NB4 (cell line): ENCODE results near the gene FOXRED2.
A peak's percentile ranks its signal among the peaks of the same experiment; 100 is the strongest.

Experiments used
- DNase-seq: peaks from one replicate; pipeline ENCODE4 v3.0.0; 2010; ENCODE audit warnings: low read depth
- H3K4me3 ChIP-seq: one replicate; pipeline ENCODE4 v1.5.1; 2011; ENCODE audit warnings: mild to moderate bottlenecking, low read depth, low read length, moderate library complexity
- MYC ChIP-seq: IDR thresholded peaks from 2 replicates; pipeline ENCODE4 v1.6.1; 2011; ENCODE audit warnings: low read depth, low read length
- POLR2A ChIP-seq: IDR thresholded peaks from 2 replicates; pipeline ENCODE4 v1.6.1; 2011; ENCODE audit warnings: mild to moderate bottlenecking; ENCODE audit not compliant: insufficient read length; ENCODE audit errors: extremely low read depth
- TF ChIP-seq, protein P1 (sequence below): IDR thresholded peaks from 2 replicates; pipeline ENCODE4 v1.6.1; 2011; ENCODE audit warnings: low read depth, low read length
- TF ChIP-seq, protein P2 (sequence below): IDR thresholded peaks from one replicate; pipeline ENCODE4 v1.5.1; 2012; ENCODE audit warnings: low read depth, low read length

Gene FOXRED2

DNA sequence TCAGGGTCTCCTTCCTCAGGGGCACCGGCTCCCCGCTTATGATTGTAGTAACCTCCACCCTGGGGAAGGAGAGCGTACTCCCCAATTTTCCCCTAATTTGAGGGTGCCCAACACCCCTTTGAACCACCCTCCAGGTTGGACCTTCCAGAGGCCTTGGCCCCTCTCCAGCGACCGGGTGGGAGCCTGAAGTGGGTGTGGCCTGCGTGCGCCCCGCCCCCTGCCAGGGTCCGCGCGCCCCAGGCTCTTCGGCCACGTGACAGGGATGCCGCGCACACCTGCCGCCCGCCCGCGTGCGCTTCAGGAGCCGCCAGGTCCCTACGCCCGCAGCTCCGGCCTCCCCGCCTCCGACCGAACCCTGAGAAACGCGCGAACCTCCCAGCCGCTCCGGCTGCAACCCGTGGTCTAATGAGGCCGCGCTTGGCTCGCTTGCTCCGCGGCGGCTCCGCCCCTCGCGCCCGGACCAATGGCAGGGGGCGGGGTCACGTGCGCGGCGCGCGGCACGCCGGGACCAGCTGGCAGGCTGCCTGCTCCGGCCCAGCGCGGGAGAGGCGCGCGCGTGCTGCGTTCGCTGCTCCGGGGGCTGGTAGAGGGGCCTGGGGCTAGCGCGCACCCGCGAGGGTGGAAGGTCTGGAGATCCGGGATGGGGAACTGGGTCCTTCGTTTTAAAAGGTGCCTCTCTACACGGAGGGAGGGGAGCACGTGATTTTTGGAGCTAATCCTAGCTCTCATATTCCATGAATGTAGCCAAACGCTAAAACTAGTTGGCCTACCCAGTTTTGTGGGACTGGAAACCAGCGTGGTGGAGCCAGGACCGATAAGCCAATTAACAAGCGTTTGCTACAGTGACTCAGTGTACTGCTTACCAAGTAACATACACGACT lies at the start of gene FOXRED2:
Gene FOXRED2, minus strand, starts transcription at position 404 of the 881 bp plus-strand sequence. CDS start 618 bp downstream, outside the sequence.
- TF ChIP-seq POLR2A (peak; percentile 62), MYC (peak; percentile 74)
- TF ChIP-seq, protein P1, sequence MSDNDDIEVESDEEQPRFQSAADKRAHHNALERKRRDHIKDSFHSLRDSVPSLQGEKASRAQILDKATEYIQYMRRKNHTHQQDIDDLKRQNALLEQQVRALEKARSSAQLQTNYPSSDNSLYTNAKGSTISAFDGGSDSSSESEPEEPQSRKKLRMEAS: peak; percentile 89
- TF ChIP-seq, protein P2, sequence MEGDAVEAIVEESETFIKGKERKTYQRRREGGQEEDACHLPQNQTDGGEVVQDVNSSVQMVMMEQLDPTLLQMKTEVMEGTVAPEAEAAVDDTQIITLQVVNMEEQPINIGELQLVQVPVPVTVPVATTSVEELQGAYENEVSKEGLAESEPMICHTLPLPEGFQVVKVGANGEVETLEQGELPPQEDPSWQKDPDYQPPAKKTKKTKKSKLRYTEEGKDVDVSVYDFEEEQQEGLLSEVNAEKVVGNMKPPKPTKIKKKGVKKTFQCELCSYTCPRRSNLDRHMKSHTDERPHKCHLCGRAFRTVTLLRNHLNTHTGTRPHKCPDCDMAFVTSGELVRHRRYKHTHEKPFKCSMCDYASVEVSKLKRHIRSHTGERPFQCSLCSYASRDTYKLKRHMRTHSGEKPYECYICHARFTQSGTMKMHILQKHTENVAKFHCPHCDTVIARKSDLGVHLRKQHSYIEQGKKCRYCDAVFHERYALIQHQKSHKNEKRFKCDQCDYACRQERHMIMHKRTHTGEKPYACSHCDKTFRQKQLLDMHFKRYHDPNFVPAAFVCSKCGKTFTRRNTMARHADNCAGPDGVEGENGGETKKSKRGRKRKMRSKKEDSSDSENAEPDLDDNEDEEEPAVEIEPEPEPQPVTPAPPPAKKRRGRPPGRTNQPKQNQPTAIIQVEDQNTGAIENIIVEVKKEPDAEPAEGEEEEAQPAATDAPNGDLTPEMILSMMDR: no peak
- DNase-seq: peak; percentile 92
- peak within 1 kb of the TSS; percentile 63 for H3K4me3 ChIP-seq

DNA sequence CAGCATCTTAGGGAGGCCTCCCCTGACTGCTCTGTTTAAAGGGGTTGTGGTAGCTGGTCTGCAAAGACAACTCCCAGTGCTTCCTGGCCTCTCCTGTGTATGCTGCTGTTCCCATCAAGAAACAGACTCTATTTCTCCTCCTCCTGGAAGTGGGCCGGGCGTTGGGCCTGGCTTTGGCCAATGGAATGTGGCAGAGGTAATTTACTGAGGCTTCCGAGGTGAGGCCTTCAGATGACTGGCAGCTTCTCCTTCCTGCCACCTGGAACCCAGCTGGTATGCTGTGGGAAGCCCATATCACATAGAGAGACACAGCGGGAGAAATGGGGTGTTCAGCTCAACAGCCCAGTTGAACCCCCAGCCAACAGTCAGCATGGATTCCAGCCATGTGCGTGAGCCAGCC lies 47.3 kb upstream of the FOXRED2 start:
- TF ChIP-seq, protein P2: no peak
- TF ChIP-seq, protein P1: no peak
- TF ChIP-seq POLR2A (no peak), MYC (no peak)
- no peak for DNase-seq
- H3K4me3 ChIP-seq: no peak overlapping the region

DNA sequence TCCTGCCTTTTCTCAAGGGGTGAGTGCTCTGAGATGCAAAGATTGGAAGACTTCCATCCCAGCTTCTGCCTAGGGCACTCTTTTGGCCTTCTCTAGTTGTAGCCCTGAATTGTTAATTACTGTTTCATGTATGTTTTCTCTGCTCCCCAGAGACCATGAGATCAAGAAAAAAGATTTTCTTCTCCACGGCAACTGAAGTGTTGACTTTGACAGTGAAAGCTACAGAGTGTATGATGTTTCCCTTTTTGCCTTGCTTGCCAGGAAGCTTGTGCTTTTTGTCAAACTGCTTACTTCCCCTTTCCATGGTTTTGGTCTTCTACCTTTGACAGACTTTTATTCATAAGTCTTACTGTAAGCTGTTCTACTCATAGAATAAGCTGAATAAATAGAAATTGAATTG lies 45.4 kb upstream of the FOXRED2 start:
- DNase-seq: peak; percentile 49
- no peak overlapping the region for H3K4me3 ChIP-seq
- TF ChIP-seq, protein P1: no peak
- TF ChIP-seq, protein P2: no peak

DNA sequence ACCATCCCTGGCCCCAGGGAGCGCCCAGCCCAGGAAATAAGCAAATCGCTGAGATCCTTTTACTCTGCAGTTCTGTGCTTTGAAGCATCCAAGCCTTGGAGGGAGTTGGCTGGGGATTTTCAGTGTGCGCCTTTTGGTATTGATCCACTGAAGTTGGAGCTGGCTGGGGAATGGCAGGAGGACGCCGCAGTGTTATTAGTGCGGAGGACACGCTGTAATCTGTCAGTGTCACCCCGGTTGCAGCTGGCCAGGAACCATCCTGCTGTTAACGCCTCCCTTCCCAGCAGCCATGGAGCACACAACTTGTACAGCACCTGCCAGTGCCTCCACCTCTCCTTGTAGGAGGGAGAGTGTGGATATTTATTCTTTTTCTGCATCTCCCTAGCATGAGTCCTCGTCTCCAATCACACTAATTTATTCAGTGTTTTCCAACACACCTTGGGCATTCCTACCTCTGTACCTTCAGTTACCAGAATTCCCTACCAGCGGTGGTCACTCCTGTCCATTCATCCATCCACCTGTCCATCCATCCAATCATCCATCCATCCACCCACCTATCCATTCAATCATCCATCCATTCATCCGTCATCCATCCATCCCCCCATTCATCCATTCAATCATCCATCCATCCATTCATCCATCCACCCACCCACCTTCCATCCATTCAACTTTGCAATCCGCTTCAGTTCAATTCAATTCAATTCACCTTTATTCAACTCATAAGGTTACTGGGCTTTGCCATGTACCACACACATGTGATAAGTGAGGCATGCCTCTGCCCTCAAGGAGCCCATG lies 44.1 kb upstream of the FOXRED2 start:
- TF ChIP-seq, protein P2: no peak
- TF ChIP-seq, protein P1: no peak
- TF ChIP-seq MYC (no peak), POLR2A (no peak)
- no peak overlapping the region for H3K4me3 ChIP-seq
- no peak for DNase-seq

DNA sequence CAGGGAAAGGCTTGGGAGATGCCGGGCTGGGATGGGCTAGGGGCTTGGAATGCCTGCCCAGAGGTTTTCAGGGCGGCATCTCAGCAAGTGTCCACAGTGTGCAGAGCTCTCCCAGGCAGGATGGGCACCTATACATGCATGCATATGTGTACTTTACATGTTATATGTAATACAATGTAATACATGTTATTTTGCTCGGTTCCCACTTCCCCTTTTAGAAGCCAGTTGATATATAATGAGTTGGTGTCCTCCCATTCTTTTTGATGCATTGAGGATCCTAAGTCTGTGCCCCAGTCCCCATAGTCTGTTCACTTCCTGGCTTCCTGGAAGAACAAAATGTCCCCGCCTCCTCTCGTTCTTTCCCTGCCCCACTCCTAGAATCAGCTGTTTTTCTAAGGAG lies 42.2 kb upstream of the FOXRED2 start:
- DNase-seq: peak; percentile 22
- no peak for TF ChIP-seq POLR2A
- TF ChIP-seq, protein P1: no peak
- no peak for TF ChIP-seq MYC
- TF ChIP-seq, protein P2: no peak
- H3K4me3 ChIP-seq: no peak overlapping the region
